Peyer's patch (tissue), 4 donors: Measurements from ENCODE around the gene MTMR1. TPM values are rescaled to one million over a fixed set of nuclear protein-coding genes. Genes with fewer than 3 reads are reported as not detected.

Experiments
- DNase-seq, 3 donors: peaks; one replicate each; pipeline ENCODE4 v3.0.0-alpha.2; 2017 to 2019
- H3K27ac ChIP-seq, 4 donors: fragments of 200-600 bp; sonication (generic); one replicate each; pipeline ENCODE4 v1.5.1; 2016 to 2019
- H3K27me3 ChIP-seq, 2 donors: fragments of 200-600 bp; sonication (generic); one replicate each; pipeline ENCODE4 v1.5.1; 2019
- H3K36me3 ChIP-seq, 3 donors: fragments of 200-600 bp; sonication (generic); one replicate each; pipeline ENCODE4 v1.5.1; 2016 to 2019
- H3K4me1 ChIP-seq, 4 donors: fragments of 200-600 bp; sonication (generic); one replicate each; pipeline ENCODE4 v1.5.1; 2016 to 2019
- H3K4me3 ChIP-seq, 4 donors: fragments of 200-600 bp; sonication (generic); 1 replicate in 3 of 4; 2 replicates in 1 of 4; pipeline ENCODE4 v1.5.1; 2016 to 2019; ENCODE audit warnings: mild to moderate bottlenecking in 1 of 4
- H3K9me3 ChIP-seq, 4 donors: fragments of 200-600 bp; sonication (generic); one replicate each; pipeline ENCODE4 v1.5.1; 2016 to 2019; ENCODE audit warnings: mild to moderate bottlenecking in 1 of 4
- POLR2A ChIP-seq, 2 donors: fragments of 450-650 bp; IDR thresholded peaks; one replicate each; pipeline ENCODE4 v1.5.1; 2017; ENCODE audit warnings: antibody characterized with exemption in 2 of 2, mild to moderate bottlenecking in 2 of 2, moderate library complexity in 2 of 2
- total RNA-seq, 4 donors: library from RNA; depleted of rRNA; stranded (reverse); fragments of >200 nt; gene quantifications; one replicate each; pipeline ENCODE4 v1.1.0, GENCODE V29; 2016
- TF ChIP-seq, protein P1 (sequence below), 6 experiments: fragments of 450-650 bp in 4 of 6; fragments of 200-600 bp in 2 of 6; sonication (generic) in 1 of 6; IDR thresholded peaks; one replicate each; pipeline ENCODE4 v1.5.1; 2017 to 2019; ENCODE audit warnings: antibody characterized with exemption in 6 of 6, mild to moderate bottlenecking in 3 of 6, moderate library complexity in 1 of 6

Gene MTMR1
- 10 to 100 TPM; 13.3 to 58.6 (median 18.7) TPM for total RNA-seq

DNA sequence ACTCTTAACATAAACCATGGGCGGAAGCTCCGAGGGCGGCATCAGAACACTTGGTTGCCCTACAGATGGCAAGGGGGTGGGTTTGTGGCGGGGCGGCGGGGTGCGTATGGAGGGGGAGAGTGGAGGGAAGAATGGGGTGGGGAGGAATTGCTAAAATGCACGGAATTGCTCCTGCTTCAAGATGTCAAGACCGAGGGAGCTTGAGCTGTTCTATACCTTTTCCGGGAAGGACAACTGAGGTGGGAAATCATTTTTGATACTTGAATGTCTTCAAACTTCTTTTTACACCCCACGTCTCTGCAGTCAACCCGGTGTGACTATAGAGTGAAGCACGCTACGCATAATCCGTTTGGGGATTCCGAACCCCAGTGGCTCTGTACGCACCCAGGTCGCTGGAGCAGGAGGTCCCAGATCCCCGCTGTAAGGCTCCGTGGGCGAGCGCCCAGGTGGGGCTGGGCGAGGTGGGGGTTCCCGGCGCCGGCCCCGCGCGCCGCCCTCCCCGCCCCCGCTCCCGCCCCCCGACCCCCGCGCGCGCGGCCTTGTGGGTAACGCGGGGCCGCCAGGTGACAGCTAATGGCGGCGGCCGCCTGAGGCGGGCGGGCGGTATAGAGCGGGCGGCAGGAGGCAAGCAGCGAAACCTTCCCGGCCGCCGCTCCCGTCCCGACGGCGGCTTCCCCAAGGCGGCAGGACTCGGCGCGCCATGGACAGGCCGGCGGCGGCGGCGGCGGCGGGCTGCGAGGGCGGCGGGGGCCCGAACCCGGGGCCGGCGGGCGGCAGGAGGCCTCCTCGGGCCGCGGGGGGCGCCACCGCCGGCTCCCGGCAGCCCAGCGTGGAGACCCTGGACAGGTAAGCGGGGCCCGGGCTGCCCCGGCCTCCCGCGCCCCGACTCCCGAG, at the start of gene MTMR1:
TSS of gene MTMR1 (plus strand) at position 566 of the 894 bp plus-strand sequence. CDS start at position 701, 135 bp downstream.
- H3K36me3 ChIP-seq = no peaks in the 10 kb centered on the region
- peak within 1 kb of the TSS; percentile 47 to 80 (median 55) for H3K4me3 ChIP-seq
- TF ChIP-seq, protein P1, sequence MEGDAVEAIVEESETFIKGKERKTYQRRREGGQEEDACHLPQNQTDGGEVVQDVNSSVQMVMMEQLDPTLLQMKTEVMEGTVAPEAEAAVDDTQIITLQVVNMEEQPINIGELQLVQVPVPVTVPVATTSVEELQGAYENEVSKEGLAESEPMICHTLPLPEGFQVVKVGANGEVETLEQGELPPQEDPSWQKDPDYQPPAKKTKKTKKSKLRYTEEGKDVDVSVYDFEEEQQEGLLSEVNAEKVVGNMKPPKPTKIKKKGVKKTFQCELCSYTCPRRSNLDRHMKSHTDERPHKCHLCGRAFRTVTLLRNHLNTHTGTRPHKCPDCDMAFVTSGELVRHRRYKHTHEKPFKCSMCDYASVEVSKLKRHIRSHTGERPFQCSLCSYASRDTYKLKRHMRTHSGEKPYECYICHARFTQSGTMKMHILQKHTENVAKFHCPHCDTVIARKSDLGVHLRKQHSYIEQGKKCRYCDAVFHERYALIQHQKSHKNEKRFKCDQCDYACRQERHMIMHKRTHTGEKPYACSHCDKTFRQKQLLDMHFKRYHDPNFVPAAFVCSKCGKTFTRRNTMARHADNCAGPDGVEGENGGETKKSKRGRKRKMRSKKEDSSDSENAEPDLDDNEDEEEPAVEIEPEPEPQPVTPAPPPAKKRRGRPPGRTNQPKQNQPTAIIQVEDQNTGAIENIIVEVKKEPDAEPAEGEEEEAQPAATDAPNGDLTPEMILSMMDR (IDR thresholded peaks at IDR 0.05) = no peak
- no peak for TF ChIP-seq POLR2A (IDR thresholded peaks at IDR 0.05)
- peak; percentile 53 to 66 (median 60) for DNase-seq
- peak within 1 kb of the TSS; percentile 76 to 93 (median 84) for H3K27ac ChIP-seq
- H3K4me1 ChIP-seq = peaks cover 0 to 3% (median 0%) of the 10 kb centered on the region in 4 donors
- H3K27me3 ChIP-seq = no peaks in the 10 kb centered on the region
- no peaks in the 10 kb centered on the region for H3K9me3 ChIP-seq

DNA sequence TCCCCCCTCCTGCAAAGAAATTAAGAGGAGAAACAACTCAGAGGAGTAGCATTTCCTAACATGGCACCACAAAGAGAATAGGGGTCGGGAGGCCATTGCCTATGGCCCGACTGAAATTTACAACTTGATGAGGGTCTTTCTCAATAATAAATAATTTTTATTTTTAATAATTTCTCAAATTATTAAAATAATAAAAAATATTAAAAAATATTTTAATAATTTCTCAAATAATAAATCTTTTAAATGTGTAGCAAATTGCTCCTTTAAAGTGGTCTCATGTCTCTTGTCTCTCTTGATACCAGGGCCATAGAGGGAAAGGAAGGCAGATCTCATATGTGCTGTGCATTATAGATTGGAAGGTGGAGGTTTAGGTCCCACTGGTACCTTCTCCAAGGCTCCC, 49.2 kb upstream of the MTMR1 start:
- no peaks in the 10 kb centered on the region for H3K27me3 ChIP-seq
- no peaks in the 10 kb centered on the region for H3K4me1 ChIP-seq
- H3K4me3 ChIP-seq = no peak overlapping the region
- no peak overlapping the region for H3K27ac ChIP-seq
- no peak for TF ChIP-seq POLR2A (IDR thresholded peaks at IDR 0.05)
- TF ChIP-seq, protein P1 (IDR thresholded peaks at IDR 0.05) = no peak
- H3K9me3 ChIP-seq = no peaks in the 10 kb centered on the region
- DNase-seq = no peak
- peaks cover 0 to 22% (median 0%) of the 10 kb centered on the region in 3 donors for H3K36me3 ChIP-seq

DNA sequence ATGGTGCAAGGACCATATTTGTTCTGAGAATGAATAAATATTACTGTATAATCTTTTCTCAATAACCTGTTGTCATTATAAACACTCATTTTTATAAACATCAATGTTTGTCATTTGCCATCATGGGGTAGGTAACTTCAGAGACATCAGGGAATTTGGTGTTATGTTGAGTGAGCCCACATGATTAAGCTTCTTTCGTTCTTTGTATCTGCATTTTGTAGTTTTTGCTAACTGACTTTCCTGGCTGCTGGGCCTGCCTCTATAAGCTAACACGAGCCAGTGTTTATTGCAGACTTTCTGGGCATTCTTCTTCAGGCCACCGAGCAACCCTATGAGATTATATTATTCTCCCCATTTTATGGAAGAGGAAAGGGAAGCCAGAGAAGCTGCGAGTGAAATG, 48.8 kb upstream of the MTMR1 start:
- Histone ChIP-seq H3K36me3 (peaks cover 0 to 22% (median 0%) of the 10 kb centered on the region in 3 donors), H3K27ac (no peak overlapping the region), H3K9me3 (no peaks in the 10 kb centered on the region), H3K27me3 (no peaks in the 10 kb centered on the region), H3K4me1 (no peaks in the 10 kb centered on the region), H3K4me3 (no peak overlapping the region)
- TF ChIP-seq POLR2A (IDR thresholded peaks at IDR 0.05) = no peak
- TF ChIP-seq, protein P1 (IDR thresholded peaks at IDR 0.05) = no peak
- no peak for DNase-seq

DNA sequence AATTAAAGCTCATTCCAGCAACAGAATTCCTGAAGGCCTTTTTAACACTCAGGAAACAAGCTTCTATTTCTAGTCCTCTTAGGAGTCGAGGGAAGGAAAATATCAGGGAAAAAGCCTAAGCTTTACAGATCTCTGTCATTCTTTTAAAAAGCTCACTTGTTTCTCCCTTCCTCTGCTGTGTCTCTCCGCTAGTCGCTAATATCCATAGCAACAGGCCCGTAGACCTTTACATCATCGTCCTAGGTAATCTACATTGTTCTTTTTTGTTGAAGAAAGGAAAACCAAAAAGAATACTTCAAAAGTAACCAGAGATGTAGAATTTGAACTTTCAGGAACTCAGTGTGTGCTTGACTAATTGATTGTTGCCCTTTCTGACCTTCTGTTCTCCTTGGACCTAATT, 45.9 kb upstream of the MTMR1 start:
- DNase-seq = no peak
- Histone ChIP-seq H3K27me3 (no peaks in the 10 kb centered on the region), H3K4me3 (no peak overlapping the region), H3K4me1 (no peaks in the 10 kb centered on the region), H3K36me3 (peaks cover 0 to 14% (median 0%) of the 10 kb centered on the region in 3 donors), H3K27ac (no peak overlapping the region), H3K9me3 (no peaks in the 10 kb centered on the region)
- TF ChIP-seq POLR2A (IDR thresholded peaks at IDR 0.05) = no peak

DNA sequence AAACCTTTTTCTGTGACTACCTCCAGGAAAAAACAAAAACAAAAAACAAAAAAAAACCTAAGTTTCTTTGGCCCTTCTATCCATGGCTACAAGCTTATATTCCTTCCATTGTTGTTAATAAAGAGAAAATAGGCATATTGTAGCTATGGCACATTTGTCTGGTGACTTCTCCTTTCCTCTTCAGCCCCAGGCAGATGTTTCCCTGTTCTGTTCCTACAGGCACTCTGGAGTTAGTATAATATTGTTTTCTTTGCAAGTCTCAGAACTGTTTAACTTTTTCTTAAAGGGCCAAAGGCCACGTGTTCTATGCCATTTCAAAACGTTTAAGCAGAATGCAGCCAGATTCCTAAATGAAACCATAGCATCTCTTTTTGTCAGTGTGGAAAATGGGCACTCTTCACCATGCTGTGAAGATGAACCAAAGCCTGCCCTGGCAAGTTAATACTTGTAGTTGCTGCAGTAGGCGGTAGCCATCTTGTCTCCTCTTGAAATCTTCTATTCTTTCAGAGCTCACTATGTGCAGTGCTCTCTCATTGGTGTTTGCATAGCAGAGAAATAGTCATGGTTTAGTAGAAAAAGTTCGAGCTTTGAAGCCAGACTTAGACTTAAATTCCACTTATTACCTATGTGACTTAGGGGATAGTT, 44.8 kb upstream of the MTMR1 start:
- TF ChIP-seq, protein P1 (IDR thresholded peaks at IDR 0.05) = no peak
- TF ChIP-seq POLR2A (IDR thresholded peaks at IDR 0.05) = no peak
- no peak overlapping the region for H3K4me3 ChIP-seq
- no peak for DNase-seq
- no peaks in the 10 kb centered on the region for H3K9me3 ChIP-seq
- H3K27ac ChIP-seq = no peak overlapping the region
- H3K4me1 ChIP-seq = no peaks in the 10 kb centered on the region
- no peaks in the 10 kb centered on the region for H3K27me3 ChIP-seq
- peaks cover 0 to 14% (median 0%) of the 10 kb centered on the region in 3 donors for H3K36me3 ChIP-seq
